Measurements from ENCODE around the gene FKBP5. TPM values are rescaled to one million over a fixed set of nuclear protein-coding genes. Genes with fewer than 3 reads are reported as not detected.

Gene FKBP5
- total and polyA plus RNA-seq, 9 of the 15 experiments (the other 6 are each of a cell fraction or from before 2014, with no cell fraction given) = 32.7 to 151 (median 75.0) TPM

DNA sequence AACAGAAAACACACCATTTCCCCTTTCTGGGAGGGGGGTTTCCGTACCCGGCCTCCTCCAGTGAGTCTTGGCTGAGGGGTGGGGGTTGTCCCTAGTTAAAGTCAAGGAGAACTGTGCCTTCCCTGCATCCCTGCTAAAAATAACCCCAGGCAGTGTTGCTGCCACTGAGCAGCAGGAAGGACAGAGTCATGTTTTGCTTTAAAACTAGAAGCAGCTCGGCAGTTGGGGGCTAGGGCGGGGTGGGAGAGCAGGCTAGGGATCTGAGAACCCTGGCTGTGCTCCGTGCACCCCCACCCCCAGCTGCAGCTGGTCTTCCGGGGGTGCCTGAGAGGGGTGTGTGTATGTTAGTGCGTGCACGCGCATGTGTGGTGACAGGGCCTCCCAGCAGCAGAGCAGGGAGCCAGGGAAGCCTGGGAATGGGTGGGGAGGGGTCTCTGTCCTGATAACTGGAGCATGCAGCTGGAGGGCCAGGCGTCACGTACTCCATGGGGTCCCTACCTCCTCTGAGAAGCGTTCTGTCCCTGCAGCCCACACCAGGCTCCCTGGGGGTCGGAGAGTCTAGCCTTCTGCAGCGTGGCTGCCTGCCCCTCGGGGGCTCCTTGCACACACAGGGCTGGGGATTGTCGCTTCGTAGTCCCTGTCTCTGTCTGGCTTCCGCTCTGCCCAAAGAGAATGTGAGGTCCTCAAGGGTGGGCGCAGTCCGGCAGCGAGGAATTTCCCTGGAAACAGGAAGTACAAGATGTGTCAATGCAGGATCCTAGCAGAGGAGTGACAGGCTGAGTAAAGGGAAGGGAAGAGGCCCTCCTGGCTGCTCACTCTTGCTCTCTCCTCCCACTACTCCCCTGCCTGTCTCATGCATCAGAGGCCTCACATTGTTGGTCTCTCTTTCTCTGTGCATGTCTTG lies 31.4 kb upstream of the FKBP5 start (continued):
- TF ChIP-seq ZBTB17 (CRISPR knock-in tag; IDR thresholded peaks at IDR 0.05) = no peak
- TF ChIP-seq ZNF217 (CRISPR knock-in tag; IDR thresholded peaks at IDR 0.05) = no peak
- TF ChIP-seq, protein P1, sequence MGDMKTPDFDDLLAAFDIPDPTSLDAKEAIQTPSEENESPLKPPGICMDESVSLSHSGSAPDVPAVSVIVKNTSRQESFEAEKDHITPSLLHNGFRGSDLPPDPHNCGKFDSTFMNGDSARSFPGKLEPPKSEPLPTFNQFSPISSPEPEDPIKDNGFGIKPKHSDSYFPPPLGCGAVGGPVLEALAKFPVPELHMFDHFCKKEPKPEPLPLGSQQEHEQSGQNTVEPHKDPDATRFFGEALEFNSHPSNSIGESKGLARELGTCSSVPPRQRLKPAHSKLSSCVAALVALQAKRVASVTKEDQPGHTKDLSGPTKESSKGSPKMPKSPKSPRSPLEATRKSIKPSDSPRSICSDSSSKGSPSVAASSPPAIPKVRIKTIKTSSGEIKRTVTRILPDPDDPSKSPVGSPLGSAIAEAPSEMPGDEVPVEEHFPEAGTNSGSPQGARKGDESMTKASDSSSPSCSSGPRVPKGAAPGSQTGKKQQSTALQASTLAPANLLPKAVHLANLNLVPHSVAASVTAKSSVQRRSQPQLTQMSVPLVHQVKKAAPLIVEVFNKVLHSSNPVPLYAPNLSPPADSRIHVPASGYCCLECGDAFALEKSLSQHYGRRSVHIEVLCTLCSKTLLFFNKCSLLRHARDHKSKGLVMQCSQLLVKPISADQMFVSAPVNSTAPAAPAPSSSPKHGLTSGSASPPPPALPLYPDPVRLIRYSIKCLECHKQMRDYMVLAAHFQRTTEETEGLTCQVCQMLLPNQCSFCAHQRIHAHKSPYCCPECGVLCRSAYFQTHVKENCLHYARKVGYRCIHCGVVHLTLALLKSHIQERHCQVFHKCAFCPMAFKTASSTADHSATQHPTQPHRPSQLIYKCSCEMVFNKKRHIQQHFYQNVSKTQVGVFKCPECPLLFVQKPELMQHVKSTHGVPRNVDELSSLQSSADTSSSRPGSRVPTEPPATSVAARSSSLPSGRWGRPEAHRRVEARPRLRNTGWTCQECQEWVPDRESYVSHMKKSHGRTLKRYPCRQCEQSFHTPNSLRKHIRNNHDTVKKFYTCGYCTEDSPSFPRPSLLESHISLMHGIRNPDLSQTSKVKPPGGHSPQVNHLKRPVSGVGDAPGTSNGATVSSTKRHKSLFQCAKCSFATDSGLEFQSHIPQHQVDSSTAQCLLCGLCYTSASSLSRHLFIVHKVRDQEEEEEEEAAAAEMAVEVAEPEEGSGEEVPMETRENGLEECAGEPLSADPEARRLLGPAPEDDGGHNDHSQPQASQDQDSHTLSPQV (IDR thresholded peaks at IDR 0.05) = 0 out of 2 replicates have a peak, but pooled peaks have one; percentile 31
- TF ChIP-seq ELF2 (CRISPR knock-in tag; IDR thresholded peaks at IDR 0.05) = no peak
- TF ChIP-seq RNF2 (IDR thresholded peaks at IDR 0.05) = no peak
- no peak for TF ChIP-seq FOXA3 (CRISPR knock-in tag; conservative IDR thresholded peaks at IDR 0.05 in 1 of 2, IDR thresholded peaks at IDR 0.05 in 1 of 2)
- TF ChIP-seq KAT7 (CRISPR knock-in tag; IDR thresholded peaks at IDR 0.05; ENCODE audit: borderline replicate concordance) = no peak
- TF ChIP-seq, protein P2, sequence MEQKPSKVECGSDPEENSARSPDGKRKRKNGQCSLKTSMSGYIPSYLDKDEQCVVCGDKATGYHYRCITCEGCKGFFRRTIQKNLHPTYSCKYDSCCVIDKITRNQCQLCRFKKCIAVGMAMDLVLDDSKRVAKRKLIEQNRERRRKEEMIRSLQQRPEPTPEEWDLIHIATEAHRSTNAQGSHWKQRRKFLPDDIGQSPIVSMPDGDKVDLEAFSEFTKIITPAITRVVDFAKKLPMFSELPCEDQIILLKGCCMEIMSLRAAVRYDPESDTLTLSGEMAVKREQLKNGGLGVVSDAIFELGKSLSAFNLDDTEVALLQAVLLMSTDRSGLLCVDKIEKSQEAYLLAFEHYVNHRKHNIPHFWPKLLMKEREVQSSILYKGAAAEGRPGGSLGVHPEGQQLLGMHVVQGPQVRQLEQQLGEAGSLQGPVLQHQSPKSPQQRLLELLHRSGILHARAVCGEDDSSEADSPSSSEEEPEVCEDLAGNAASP (IDR thresholded peaks at IDR 0.05) = no peak
- TF ChIP-seq, protein P3, sequence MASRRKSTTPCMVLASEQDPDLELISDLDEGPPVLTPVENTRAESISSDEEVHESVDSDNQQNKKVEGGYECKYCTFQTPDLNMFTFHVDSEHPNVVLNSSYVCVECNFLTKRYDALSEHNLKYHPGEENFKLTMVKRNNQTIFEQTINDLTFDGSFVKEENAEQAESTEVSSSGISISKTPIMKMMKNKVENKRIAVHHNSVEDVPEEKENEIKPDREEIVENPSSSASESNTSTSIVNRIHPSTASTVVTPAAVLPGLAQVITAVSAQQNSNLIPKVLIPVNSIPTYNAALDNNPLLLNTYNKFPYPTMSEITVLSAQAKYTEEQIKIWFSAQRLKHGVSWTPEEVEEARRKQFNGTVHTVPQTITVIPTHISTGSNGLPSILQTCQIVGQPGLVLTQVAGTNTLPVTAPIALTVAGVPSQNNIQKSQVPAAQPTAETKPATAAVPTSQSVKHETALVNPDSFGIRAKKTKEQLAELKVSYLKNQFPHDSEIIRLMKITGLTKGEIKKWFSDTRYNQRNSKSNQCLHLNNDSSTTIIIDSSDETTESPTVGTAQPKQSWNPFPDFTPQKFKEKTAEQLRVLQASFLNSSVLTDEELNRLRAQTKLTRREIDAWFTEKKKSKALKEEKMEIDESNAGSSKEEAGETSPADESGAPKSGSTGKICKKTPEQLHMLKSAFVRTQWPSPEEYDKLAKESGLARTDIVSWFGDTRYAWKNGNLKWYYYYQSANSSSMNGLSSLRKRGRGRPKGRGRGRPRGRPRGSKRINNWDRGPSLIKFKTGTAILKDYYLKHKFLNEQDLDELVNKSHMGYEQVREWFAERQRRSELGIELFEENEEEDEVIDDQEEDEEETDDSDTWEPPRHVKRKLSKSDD (conservative IDR thresholded peaks at IDR 0.05; ENCODE audit: low read length) = no peak
- TF ChIP-seq, protein P4, sequence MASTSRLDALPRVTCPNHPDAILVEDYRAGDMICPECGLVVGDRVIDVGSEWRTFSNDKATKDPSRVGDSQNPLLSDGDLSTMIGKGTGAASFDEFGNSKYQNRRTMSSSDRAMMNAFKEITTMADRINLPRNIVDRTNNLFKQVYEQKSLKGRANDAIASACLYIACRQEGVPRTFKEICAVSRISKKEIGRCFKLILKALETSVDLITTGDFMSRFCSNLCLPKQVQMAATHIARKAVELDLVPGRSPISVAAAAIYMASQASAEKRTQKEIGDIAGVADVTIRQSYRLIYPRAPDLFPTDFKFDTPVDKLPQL (IDR thresholded peaks at IDR 0.05; ENCODE audit: extremely low read depth, insufficient read length) = no peak
- no peak for TF ChIP-seq COPS2 (conservative IDR thresholded peaks at IDR 0.05)
- no peak for TF ChIP-seq NR1H2 (CRISPR knock-in tag; IDR thresholded peaks at IDR 0.05)
- TF ChIP-seq JUN (IDR thresholded peaks at IDR 0.05; ENCODE audit: borderline replicate concordance, low read depth, low read length) = no peak
- no peak for TF ChIP-seq JUN (CRISPR knock-in tag; IDR thresholded peaks at IDR 0.05; ENCODE audit: borderline replicate concordance)
- TF ChIP-seq, protein P5, sequence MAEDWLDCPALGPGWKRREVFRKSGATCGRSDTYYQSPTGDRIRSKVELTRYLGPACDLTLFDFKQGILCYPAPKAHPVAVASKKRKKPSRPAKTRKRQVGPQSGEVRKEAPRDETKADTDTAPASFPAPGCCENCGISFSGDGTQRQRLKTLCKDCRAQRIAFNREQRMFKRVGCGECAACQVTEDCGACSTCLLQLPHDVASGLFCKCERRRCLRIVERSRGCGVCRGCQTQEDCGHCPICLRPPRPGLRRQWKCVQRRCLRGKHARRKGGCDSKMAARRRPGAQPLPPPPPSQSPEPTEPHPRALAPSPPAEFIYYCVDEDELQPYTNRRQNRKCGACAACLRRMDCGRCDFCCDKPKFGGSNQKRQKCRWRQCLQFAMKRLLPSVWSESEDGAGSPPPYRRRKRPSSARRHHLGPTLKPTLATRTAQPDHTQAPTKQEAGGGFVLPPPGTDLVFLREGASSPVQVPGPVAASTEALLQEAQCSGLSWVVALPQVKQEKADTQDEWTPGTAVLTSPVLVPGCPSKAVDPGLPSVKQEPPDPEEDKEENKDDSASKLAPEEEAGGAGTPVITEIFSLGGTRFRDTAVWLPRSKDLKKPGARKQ (CRISPR knock-in tag; IDR thresholded peaks at IDR 0.05) = no peak
- TF ChIP-seq L3MBTL2 (IDR thresholded peaks at IDR 0.05) = peak; percentile 33; the same call in 1 of the 2 replicates
- no peak for TF ChIP-seq HMG20B (CRISPR knock-in tag; IDR thresholded peaks at IDR 0.05)
